T-helper 2 cell treated with Interferon-gamma antibody and Interleukin-4, amounts not matched to agents 100 ng/mL and 5 ng/mL, for 36 hours (primary cell): Measurements from ENCODE around the gene NSG1. TPM values are rescaled to one million over a fixed set of nuclear protein-coding genes. Genes with fewer than 3 reads are reported as not detected.

Experiments
- intact Hi-C: fragments of 100-400 bp; cut with micrococcal nuclease; formaldehyde crosslinking; loops from one replicate; pipeline ENCODE4 v1.15.1; 2023
- total RNA-seq: library from RNA; stranded (reverse); gene quantifications from 2 replicates; pipeline ENCODE4 v1.2.3, GENCODE V29; 2022

The NSG1 gene
- total RNA-seq, 1 donor from 2014 or later = 0.59 TPM

DNA sequence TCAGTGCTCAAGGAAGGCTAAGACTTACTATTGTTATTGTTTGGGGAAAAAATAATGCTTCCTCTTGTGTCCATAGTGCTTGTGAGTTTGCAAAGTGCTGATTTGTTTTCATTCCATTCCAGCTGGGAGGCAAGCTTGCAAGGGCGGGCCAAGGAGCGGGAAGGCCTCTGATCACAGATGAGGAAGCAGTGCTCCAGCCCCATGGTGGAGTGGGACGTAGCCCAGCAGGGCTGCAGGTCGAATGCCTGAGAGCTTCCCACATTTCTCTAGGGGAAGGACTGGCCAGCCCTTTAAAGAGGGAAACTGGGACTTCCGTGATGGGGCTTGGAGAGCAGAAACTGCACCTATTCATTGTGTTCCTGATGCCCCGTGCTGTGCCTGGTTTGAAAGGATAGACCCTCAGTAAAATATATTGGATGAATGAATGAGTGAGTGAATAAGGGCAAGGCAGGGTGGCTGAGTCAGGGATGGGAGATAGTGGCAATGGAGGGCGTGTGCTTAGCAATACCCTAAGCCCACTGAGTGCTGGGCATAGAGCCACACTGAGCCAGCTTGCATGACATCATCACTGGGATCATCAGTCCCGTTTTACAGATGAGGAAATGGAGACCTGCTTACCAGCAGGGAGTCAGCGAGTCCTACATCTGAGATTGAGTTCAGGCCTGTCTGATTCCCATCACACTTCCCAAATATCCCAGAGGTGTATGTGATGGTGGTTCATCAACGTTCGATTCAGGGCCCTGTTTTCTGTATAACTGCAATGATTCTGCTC lies 17.9 kb upstream of the NSG1 start:
- intact Hi-C loops = no loop called here

DNA sequence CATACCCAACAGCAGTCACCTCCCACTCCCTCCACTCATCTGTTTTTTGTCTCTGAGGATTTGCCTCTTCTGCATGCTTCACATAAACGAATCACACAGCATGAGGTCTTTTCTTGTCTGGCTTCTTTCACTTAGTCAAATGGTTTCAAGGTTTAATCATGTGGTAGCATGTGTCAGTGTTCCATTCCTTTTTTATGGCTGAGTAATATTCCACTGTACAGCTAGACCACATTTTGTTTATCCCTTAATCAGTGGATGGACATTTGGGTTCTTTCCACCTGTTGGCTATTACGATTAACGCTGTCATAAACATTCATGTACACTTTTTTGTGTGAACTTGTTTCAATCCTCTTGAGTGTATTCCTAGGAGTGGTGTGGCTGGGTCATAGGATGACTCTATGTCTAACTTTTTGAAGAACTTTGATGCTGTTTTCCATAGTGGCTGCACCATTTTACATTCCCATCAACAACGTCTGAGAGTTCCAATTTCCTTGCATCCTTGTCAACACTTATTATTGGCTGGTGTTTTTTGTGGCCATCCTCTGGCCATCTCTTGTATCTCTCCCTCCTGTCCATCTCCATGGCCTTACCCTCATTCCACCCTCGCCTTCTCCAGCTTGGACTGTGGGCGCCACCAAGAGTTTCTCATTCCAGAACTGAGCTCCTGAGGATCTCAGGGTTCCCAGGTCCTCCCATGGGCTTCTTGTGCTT lies 12.4 kb upstream of the NSG1 start:
- intact Hi-C loops = no loop called here

DNA sequence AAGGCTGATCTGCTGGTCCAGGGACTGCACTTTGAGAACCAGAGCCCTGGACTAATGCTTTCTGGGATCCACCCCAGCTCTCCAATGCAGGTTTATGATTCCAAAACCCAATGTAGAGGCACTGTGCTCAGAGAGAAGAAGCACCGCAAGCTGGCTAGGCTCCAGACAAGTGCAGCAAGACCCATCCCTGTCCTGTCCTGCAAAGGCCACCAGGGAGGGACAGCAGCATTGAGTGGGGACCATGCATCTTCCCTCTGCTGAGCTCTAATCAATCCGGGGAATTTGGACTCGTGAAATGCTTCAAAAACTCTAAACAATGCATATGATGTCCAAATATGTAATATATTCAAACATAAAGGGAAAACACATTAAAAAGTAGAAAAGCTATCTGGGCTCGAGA lies 10.8 kb upstream of the NSG1 start:
- intact Hi-C loops = no loop called here

DNA sequence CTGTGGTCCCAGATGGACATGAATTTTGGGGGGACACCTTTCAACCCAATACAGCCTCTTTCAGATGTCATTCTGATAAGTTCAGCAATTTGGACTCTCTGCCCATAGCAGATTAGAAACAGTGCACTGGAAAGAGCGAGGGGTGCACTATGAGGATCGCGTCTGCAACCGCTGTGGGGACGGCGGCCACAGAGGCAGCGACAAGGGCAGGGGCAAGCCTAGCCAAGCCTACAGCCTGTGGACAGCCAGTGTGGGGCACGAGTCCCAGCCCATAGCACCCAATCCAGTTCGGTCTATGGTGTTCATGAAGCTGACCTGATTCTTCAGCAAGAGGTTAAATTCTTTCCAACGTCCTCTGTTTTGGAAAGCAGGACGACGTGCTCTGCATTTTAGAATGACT lies 9.7 kb upstream of the NSG1 start:
- intact Hi-C loops = no loop called here

DNA sequence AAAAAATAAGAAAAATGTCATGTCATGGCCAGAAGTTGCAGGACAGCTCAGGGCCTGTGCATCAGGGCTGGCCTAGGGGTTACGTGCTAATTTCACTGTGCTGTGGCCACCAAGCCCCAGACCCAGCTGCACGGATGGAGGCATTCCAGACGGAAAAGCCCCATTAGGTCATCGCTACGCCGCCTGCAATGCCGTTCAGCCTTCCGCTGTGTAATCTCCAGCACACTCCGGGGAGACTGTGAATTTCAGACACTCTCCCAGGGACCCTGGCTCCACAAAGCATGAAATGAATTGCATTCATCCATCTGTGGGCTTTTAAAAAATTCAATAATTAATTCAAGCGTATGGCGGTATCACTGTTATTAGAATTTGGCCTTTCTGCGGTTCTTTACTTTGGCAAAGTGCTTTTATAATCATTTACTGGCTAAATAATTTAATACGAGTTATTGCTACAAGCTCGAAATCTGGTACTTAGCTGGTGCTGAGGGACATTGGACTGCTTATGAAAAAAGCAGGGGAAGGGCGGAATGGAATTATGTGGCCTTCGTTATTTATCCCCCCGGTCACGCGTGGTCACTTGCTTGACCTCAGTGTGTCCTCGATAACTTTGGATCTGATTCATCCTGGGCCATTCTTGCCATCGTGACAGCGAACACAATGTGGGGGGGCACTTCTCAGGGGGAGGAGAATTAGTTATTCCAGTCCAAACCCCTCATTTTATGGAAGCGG lies 9.0 kb upstream of the NSG1 start:
- intact Hi-C loops = no loop called here

DNA sequence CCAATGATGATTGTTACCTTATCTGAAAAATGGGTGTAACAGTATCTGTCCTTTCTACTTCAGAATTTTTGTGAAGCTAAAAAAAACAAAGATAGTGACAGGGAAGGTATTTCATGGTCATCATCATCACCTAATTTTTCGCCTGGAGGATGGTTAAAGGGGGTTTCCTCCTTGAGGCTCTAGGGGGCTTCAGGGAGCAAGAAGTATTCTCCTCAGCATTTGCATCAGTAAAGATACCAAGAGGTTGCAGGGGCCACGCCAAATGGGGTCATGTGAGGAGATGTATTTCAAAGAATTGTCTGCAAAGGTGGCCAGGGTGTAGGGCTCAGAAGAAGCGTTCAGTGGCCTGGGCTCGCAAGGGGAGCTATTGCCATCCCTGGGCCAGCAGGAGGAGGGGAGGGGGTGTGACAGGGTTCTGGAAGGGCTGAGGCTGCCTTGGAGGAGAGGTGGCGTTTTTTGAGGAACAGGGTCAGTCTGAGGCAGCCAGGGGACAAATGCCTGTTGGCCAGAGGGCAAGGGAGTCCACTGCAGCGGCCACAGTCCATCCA lies 7.3 kb upstream of the NSG1 start:
- intact Hi-C loops = no loop called here

DNA sequence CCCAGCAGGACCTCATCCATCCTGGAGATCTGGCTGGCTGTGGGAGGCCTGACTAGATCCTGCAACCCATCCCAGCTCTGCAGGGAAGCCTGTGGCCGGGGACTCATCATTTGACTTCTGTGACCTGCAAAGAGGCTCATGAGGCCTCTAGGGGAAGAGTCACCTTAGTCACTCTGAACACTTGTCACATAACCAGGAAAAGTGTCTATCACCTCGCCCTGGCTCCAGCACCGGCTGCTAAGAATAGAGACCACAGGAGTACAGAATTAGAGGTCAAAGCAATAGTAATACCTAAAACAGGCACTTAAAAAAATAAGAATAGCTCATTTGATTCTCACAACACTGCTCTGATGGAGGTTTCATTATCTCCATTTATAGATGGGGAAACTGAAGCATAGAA lies 3.8 kb upstream of the NSG1 start:
- intact Hi-C loops = no loop called here

DNA sequence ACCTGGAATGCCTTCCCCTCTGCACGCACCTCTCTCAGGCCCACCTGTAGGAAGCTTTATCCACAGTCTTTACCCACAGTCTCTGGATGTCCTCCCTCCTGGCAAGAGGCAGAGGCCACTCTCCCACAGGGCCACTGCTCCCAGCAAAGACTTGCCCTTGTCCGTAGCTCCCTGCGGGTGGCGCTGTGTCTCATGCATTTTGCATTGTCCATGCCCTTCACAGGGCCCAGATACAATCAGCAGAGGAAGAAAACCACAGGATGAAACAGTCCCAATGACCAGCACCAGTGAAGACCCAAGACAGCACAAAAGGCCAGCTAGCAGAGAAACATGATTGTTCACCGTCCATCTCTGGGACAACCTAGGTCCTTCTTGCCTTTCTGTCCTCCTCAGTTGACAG lies 2.1 kb upstream of the NSG1 start:
- intact Hi-C loops = no loop called here

DNA sequence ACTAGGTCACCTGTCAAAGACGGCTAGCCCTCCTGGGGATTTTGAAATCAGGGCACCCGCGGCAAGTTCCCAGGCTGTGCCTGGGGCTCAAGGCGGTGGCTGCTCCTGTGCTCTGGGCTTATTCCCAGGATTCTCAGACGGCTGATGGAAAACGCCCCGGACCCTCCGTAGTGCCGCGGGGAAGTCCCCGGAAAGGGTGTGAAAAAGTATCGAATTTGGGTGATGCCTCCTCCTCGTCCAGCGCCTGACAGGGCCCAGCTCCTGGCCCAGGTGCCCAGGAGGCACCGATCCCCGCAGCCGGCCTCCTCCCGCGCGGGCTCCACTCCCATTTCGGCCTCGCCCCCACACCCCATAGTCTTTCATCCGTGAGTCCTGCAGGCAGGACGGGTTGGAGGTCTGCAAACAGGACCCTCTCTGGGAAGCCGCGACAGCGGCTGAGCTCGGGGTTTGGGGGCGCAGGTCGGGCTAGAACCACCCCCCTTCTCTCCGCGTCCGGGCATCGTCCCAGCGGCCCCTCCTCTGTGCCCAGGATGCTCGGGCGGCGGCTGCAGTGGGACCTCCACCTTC lies 1.1 kb upstream of the NSG1 start:
- intact Hi-C loops = no loop called here

DNA sequence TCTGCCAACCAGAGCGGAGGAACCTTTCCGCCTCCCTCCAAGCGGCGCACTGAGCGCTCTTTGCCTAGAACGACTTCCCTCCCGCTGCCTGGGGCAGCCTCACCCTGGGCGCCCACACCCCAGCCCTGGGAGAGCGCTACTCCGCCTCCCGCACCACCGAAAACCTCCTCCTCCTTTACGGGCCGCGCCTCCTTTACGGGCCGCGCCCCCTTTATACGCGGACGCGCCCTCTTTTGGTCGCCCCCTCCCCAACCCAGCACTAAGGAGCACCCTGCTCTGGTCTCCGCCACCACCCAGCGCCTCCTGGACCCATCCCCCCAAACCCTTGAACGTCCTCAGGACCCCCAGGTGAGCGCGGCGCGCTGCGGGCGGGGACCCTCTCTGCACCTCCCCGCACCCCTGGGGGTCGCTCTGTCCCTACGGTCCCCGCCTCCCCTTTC lies 586 bp upstream of the NSG1 start:
- intact Hi-C loops = no loop called here

DNA sequence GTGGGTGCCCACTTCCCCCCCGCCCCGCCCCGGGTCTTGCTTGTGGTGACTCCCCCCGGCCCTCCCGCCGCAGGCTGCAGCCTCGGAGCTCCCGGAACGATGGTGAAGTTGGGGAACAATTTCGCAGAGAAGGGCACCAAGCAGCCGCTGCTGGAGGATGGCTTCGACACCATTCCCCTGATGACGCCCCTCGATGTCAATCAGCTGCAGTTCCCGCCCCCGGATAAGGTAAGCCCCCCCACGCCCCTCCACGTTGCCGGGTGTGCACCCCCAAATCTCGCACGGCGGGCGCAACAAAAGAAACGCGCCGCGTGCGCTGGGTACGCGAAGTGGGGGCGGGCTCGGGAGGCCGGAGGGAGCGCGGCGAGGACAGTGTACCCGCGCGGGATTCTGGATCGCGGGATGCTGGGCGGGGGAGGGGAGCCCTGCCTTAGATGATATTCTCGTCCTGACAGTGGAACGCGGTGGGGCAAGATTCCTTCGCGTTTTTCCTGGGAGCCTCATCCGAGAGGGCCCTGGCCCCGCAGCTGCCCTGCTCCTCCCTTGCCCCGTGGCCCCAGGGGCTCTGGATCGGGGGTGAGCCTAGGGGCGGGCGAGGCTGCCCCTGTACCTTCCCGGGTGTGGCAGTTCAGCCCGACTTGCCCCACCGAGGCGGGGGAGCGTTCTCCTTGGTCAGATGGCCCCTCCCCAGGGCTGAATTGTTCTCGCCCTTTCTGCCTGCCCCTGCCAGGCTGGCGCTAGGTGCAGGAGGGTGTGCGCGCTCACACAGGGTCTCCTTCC lies 819 bp downstream of the NSG1 start:
- intact Hi-C loops = no loop called here

DNA sequence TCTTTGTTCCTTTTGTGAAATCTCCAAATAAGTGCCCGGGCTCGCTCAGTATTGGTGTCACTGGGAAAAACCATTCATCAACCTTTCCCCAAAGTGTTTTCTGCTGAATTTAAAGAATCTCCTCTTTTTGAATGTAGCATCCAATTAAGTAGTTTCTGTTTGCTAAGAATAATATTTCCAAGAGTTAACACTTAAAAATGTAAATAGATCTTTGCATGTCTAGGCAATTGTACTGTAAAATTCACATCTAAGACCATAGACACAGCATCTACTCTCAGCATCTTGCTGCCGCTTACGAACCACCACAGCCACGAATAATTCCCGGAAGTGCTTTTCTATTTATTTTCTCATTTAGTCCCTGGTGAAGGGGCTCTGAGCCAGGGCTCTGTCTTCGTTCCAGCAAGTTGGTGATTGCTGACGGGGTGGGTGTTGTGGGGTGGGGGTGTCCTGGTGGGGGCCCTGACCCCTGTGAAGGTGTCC lies 1.4 kb downstream of the NSG1 start:
- intact Hi-C loops = no loop called here

DNA sequence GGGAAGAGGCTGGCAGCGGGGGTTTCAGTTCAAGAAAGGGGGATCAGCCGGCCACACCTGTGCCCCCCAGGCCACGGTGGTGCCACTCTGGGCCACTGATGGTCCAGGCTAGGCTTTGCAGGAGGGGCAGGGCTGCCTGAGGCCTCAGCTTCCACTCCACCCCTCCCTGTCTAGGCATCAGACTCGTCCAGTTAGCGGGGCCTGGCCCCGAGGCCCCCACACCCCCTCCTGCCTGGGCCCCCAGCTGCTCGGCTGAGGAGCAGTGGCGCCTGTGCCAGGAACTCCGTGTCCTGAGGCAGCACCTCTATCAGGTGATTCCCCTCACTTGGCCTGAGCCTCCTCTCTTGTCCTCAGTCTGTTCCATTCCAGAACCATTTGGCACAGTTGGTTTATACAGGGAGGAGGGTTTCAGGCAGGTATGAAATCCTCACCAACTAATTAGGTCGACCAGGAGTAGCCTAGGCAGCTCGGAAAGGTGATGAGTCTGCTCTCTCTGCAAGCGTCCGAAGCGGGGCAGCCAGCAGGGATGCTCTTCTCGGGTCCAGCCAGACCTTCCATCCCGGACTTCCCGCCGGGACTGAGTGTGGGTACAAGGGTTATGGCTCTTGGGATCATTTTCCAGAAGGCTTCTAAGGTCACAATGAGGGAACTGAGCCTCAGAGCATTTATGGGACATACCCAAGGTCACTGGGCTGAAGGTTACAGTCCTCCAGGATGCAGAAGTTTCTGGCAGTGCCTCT lies 2.1 kb downstream of the NSG1 start:
- intact Hi-C loops = no loop called here

DNA sequence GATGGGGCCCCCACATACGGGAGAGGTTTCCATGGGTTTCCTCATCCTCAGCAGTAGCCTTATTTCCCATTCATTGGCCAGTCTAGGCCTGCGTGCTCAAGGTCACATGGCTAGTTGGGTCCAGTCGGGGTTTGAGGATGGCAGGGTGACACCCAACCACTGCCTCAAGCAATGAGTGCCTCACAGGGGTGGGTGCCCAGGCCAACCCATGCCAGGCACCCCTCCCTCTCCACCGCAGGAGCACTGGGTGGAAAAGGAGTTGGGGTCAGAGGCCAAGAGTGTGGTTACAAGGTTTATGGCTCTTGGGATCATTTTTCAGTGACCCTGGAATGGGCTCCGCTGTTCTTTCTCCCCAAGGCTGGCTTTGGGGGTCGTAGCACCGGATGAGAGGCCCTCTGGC lies 3.1 kb downstream of the NSG1 start:
- intact Hi-C loops = no loop called here

DNA sequence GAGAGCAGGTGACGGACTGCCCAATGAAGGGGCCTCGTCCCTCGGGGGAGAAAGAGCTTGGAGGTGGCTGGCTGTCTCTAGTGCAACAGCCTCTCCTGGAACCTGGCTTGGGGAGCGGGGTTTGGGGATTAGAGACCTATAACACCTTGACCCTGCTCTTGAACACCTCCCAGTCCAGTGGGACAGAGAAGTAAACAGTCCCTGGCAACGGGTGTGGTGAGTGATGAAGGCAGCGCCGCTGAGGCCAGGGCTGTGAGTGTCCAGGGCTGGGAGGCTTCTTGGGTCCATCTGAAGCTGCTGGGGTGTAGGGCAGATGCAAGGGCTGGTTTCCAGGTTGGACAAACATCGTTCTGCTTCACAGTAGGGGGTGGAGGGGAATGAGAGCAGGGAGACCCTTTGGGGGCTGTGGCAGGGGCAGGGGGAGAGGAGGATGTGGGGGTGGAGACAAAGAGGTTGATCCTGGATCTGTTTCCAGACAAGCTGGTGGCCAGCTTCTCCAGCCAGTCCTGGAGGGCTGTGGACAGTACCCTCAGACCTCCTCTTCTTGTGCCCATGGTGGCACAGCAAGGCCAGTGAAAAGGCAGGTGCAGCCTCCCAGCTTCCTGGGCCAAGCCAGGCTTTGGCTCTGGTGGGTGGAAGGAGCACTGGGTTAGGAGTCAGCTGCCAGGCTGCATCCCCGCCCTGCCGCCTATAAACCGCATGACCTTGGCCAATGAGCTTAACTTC lies 3.8 kb downstream of the NSG1 start:
- intact Hi-C loops = no loop called here

DNA sequence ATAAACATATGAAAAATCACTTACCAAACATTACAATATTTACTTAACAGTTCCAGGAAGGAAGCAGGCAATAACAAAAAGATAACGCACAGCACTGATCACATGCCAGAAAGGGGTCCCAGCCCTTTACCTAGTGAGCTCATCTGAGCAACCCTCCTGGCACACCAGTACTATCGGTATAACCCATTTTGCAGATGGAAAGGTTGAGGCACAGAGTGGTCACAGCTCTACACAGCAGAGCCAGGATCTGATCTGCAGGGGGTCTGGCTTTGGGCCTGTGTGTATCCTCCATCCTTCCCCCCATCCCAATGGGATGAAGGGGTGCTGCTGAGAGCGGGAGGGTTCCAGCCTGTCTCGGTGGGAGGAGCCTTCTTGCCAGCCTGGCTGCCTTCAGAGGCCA lies 5.0 kb downstream of the NSG1 start:
- intact Hi-C loops = no loop called here

DNA sequence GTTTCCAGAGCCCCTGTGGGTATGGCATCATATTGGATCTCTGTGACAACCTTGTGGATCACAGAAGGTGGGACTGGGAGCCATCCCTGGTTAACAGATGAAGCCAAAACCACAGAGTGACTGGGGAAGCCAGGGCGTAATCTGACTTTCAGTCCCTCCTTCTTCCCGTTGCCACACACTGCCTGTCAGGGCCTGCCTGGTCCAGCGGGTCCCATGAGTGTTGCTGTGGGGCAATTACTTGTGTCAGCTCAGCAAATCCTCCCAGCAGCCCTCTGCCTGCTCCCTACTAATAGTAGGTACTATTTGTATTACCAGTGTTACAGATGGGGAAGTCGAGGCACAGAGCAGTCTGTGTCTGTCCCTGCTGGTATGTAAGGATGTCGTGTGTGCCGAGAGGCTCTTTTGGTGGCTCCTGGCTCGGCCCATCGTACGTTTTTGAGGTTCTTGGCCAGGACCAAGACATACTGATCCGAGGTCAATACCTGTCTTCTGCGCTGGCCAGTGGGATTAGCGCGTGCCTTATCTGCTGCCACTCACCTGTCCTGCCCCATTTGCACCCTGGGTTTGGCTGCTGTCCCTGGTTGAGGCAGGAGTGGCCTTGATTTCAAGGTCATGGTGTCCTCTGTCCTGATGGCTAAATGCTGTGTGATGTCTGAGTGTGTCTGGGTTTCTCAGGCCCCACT lies 5.7 kb downstream of the NSG1 start:
- intact Hi-C loops = no loop called here

DNA sequence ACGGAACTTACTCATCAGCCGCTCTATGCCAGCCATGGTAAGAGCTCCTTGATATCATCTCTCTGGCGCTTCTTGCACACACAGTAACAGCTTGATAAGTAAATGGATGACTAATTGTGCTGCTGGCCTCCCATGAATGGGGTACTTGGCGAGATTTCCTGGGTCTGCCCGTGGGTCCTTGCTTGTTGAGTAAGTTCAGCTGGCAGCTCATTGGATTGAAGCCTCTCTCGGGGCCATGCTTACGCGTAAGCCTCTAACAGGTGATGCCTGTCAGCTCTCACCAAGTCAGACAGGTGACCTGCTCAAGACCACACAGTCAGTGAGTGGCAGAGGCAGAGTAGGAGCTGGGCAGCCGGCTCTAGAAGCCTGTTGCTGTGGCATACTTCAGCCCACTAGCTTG lies 7.7 kb downstream of the NSG1 start:
- intact Hi-C loops = no loop called here

DNA sequence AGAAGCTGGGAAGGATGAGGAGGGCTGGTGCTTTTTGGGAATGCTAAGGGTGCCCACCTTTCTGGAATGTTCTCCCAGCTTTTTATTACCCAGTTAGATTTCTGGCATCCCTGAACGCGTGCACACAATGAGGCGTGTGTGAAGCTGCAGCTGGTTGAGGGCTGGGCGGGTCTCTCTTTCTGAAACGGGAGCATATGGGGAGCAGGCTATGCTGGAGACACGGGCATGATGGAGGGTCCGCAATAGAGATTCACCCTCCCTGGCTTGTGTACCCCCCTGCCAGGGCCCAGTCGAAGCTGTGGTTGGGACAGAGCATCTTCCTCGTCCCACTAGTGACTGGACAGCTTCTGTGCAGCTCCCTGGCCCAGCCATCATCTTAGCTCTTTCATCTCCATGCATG lies 8.5 kb downstream of the NSG1 start:
- intact Hi-C loops = no loop called here
